ENCODE data around the gene GOLIM4. TPM values are rescaled to one million over a fixed set of nuclear protein-coding genes. Genes with fewer than 3 reads are reported as not detected.

Gene GOLIM4
- total and polyA plus RNA-seq, 2 of the 13 experiments (the other 11 are each of a cell fraction or from before 2014, with no cell fraction given) = 10.9 to 47.7 TPM

DNA sequence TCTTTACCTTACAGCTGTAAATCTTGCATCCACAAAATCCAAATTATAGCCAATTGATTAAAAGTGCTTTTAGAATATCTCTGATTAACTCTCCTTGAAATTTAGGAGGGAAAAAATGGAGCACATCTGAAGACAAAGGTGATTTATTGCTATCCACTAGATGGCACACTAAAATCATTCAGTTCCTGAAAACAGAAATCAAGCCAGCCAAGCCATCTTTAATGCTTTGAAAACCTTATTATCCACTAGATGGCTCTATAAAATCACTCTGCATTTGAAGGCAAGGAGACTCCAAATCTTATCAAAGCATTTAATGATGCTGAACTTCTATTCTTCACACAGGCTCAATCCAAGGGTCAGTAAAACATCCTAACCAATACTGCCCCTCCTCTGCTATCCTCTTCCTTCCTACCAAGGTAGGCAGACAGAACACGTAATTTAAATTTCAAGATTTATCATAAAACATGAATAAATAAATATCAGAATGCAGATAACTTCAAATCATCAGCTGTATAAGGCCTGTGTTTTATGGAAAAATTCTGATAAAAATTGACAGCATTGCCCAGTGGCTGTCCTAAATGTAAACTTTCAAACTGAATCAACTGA lies 48.4 kb downstream of the GOLIM4 start (continued):
- TF ChIP-seq, protein P1, sequence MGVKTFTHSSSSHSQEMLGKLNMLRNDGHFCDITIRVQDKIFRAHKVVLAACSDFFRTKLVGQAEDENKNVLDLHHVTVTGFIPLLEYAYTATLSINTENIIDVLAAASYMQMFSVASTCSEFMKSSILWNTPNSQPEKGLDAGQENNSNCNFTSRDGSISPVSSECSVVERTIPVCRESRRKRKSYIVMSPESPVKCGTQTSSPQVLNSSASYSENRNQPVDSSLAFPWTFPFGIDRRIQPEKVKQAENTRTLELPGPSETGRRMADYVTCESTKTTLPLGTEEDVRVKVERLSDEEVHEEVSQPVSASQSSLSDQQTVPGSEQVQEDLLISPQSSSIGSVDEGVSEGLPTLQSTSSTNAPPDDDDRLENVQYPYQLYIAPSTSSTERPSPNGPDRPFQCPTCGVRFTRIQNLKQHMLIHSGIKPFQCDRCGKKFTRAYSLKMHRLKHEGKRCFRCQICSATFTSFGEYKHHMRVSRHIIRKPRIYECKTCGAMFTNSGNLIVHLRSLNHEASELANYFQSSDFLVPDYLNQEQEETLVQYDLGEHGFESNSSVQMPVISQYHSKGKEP (CRISPR knock-in tag; IDR thresholded peaks at IDR 0.05) = no peak
- no peak for TF ChIP-seq DPF2 (CRISPR knock-in tag; IDR thresholded peaks at IDR 0.05; ENCODE audit: borderline replicate concordance, low read depth)
- no peak for TF ChIP-seq HNRNPUL1 (IDR thresholded peaks at IDR 0.05; ENCODE audit: low read depth, low read length)
- TF ChIP-seq, protein P2, sequence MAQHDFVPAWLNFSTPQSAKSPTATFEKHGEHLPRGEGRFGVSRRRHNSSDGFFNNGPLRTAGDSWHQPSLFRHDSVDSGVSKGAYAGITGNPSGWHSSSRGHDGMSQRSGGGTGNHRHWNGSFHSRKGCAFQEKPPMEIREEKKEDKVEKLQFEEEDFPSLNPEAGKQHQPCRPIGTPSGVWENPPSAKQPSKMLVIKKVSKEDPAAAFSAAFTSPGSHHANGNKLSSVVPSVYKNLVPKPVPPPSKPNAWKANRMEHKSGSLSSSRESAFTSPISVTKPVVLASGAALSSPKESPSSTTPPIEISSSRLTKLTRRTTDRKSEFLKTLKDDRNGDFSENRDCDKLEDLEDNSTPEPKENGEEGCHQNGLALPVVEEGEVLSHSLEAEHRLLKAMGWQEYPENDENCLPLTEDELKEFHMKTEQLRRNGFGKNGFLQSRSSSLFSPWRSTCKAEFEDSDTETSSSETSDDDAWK (CRISPR knock-in tag; IDR thresholded peaks at IDR 0.05) = no peak
- TF ChIP-seq MED8 (CRISPR knock-in tag; IDR thresholded peaks at IDR 0.05; ENCODE audit: insufficient replicate concordance) = no peak
- TF ChIP-seq ZNF644 (CRISPR knock-in tag; IDR thresholded peaks at IDR 0.05; ENCODE audit: low read depth) = no peak
- TF ChIP-seq, protein P3, sequence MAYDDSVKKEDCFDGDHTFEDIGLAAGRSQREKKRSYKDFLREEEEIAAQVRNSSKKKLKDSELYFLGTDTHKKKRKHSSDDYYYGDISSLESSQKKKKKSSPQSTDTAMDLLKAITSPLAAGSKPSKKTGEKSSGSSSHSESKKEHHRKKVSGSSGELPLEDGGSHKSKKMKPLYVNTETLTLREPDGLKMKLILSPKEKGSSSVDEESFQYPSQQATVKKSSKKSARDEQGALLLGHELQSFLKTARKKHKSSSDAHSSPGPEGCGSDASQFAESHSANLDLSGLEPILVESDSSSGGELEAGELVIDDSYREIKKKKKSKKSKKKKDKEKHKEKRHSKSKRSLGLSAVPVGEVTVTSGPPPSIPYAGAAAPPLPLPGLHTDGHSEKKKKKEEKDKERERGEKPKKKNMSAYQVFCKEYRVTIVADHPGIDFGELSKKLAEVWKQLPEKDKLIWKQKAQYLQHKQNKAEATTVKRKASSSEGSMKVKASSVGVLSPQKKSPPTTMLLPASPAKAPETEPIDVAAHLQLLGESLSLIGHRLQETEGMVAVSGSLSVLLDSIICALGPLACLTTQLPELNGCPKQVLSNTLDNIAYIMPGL (CRISPR knock-in tag; IDR thresholded peaks at IDR 0.05; ENCODE audit: borderline replicate concordance in 1 of 2, low read depth in 1 of 2) = peak; percentile 42 to 79; a peak in 3 of 4 replicates
- TF ChIP-seq, protein P4, sequence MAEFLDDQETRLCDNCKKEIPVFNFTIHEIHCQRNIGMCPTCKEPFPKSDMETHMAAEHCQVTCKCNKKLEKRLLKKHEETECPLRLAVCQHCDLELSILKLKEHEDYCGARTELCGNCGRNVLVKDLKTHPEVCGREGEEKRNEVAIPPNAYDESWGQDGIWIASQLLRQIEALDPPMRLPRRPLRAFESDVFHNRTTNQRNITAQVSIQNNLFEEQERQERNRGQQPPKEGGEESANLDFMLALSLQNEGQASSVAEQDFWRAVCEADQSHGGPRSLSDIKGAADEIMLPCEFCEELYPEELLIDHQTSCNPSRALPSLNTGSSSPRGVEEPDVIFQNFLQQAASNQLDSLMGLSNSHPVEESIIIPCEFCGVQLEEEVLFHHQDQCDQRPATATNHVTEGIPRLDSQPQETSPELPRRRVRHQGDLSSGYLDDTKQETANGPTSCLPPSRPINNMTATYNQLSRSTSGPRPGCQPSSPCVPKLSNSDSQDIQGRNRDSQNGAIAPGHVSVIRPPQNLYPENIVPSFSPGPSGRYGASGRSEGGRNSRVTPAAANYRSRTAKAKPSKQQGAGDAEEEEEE (CRISPR knock-in tag; IDR thresholded peaks at IDR 0.05; ENCODE audit: borderline replicate concordance) = no peak
- no peak for TF ChIP-seq GFI1 (CRISPR knock-in tag; IDR thresholded peaks at IDR 0.05; ENCODE audit: borderline replicate concordance)
- TF ChIP-seq, protein P5, sequence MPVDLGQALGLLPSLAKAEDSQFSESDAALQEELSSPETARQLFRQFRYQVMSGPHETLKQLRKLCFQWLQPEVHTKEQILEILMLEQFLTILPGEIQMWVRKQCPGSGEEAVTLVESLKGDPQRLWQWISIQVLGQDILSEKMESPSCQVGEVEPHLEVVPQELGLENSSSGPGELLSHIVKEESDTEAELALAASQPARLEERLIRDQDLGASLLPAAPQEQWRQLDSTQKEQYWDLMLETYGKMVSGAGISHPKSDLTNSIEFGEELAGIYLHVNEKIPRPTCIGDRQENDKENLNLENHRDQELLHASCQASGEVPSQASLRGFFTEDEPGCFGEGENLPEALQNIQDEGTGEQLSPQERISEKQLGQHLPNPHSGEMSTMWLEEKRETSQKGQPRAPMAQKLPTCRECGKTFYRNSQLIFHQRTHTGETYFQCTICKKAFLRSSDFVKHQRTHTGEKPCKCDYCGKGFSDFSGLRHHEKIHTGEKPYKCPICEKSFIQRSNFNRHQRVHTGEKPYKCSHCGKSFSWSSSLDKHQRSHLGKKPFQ (CRISPR knock-in tag; IDR thresholded peaks at IDR 0.05; ENCODE audit: insufficient replicate concordance) = no peak
- TF ChIP-seq CHD2 (IDR thresholded peaks at IDR 0.05; ENCODE audit: low read depth, low read length) = no peak
- no peak for TF ChIP-seq SRF (IDR thresholded peaks at IDR 0.05; ENCODE audit: low read depth, low read length)
- no peak for TF ChIP-seq ZNF577 (CRISPR knock-in tag; IDR thresholded peaks at IDR 0.05; ENCODE audit: borderline replicate concordance, low read depth)
- TF ChIP-seq ZNF274 (CRISPR knock-in tag; IDR thresholded peaks at IDR 0.05) = no peak
- no peak for TF ChIP-seq MEF2D (CRISPR knock-in tag; IDR thresholded peaks at IDR 0.05)
- TF ChIP-seq NFRKB (IDR thresholded peaks at IDR 0.05) = no peak
- TF ChIP-seq, protein P6, sequence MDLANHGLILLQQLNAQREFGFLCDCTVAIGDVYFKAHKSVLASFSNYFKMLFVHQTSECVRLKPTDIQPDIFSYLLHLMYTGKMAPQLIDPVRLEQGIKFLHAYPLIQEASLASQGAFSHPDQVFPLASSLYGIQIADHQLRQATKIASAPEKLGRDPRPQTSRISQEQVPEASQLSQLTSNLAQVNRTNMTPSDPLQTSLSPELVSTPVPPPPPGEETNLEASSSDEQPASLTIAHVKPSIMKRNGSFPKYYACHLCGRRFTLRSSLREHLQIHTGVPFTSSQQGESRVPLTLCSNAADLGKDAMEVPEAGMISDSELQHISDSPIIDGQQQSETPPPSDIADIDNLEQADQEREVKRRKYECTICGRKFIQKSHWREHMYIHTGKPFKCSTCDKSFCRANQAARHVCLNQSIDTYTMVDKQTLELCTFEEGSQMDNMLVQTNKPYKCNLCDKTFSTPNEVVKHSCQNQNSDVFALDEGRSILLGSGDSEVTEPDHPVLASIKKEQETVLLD (CRISPR knock-in tag; IDR thresholded peaks at IDR 0.05; ENCODE audit: low read depth) = no peak
- TF ChIP-seq KDM2A (CRISPR knock-in tag; IDR thresholded peaks at IDR 0.05; ENCODE audit: borderline replicate concordance, low read depth) = no peak
- no peak for TF ChIP-seq FOXK1 (CRISPR knock-in tag; IDR thresholded peaks at IDR 0.05; ENCODE audit: borderline replicate concordance, low read depth)

Data from HepG2 (cell line).